Measurements from ENCODE around the gene PCARE. TPM values are rescaled to one million over a fixed set of nuclear protein-coding genes. Genes with fewer than 3 reads are reported as not detected.

Gene PCARE
- total RNA-seq, 4 donors from 2014 or later, result 0.03 to 1.3 (median 0.36) TPM; not detected in 1

DNA sequence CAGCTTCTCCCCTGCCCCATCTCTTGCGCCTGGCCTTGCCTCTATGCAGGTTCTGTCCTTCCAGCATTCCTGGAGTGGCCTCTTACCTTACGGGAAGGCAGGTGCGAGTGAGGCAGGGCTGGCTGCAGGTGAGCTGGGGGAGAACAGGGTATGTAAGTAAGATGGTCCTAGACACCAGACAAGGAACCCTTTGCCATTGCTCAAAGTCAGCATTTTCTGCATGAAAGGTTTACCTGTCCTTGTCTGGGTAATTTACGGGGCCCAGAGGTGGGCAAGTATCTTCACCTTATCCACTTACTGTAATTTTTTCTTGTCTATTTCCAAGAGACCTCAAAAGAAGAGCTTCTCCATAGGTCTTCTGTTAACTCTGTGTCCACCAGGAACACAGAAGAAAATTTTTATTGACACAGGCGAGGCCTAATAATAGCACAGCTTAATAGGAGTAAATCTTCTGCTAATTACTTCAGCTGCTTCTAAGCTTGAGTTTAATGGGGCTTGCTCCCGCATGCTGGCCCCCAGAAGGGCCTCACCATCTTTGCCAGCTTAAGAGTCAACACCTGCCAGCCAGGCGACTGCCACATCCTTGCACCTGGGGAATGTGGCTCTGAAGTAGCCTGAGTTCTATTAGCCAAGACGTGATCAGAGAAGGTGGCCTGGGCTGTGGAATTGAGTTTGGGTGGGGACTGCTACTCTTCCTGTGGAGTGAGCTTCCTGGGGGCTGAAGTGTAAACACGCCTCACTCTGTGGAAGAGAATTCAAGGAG lies 27.1 kb downstream of the PCARE start:
- H3K4me3 ChIP-seq, result no peak overlapping the region
- no peak overlapping the region for H3K27ac ChIP-seq
- intact Hi-C loops (cut with DNase I; ENCODE audit: low total_unique reads), result no loop called here
- H3K27me3 ChIP-seq, result no peaks in the 10 kb centered on the region
- DNase-seq (no peak), ATAC-seq (no peak)
- H3K4me1 ChIP-seq, result no peaks in the 10 kb centered on the region
- in situ Hi-C loops (cut with MboI; ENCODE audit: low sequenced_read_pairs in 4 of 4), result no loop called here
- no peaks in the 10 kb centered on the region for H3K9me3 ChIP-seq
- peaks cover 0 to 5% of the 10 kb centered on the region in 2 donors for H3K36me3 ChIP-seq
- TF ChIP-seq, protein P1, sequence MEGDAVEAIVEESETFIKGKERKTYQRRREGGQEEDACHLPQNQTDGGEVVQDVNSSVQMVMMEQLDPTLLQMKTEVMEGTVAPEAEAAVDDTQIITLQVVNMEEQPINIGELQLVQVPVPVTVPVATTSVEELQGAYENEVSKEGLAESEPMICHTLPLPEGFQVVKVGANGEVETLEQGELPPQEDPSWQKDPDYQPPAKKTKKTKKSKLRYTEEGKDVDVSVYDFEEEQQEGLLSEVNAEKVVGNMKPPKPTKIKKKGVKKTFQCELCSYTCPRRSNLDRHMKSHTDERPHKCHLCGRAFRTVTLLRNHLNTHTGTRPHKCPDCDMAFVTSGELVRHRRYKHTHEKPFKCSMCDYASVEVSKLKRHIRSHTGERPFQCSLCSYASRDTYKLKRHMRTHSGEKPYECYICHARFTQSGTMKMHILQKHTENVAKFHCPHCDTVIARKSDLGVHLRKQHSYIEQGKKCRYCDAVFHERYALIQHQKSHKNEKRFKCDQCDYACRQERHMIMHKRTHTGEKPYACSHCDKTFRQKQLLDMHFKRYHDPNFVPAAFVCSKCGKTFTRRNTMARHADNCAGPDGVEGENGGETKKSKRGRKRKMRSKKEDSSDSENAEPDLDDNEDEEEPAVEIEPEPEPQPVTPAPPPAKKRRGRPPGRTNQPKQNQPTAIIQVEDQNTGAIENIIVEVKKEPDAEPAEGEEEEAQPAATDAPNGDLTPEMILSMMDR (IDR thresholded peaks at IDR 0.05 in 4 of 5, conservative IDR thresholded peaks at IDR 0.05 in 1 of 5), result no peak
- no peak for TF ChIP-seq POLR2A (IDR thresholded peaks at IDR 0.05)

DNA sequence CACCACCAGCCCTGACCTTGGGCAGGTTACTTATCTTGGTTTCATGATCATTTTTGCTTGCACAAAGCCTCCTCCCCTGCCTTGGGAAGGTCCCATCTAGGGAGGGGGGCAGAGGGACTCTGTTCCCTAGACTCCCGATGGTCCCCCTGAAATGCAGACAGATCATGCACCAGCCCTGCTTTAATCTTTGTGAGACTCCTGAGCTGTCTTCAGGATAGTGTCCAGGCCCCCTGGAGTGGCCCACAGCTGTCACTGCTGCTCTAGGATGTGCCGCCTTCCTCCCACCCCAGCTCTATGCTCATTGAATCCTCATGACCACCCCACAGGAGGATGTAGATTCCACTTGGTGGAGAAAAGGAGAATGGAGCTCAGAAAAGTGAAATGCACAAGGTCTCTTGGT lies 28.0 kb downstream of the PCARE start:
- intact Hi-C loops (cut with DNase I; ENCODE audit: low total_unique reads) (no loop called here), in situ Hi-C loops (cut with MboI; ENCODE audit: low sequenced_read_pairs in 4 of 4) (no loop called here)
- TF ChIP-seq, protein P1 (IDR thresholded peaks at IDR 0.05 in 4 of 5, conservative IDR thresholded peaks at IDR 0.05 in 1 of 5), result no peak
- TF ChIP-seq POLR2A (IDR thresholded peaks at IDR 0.05), result no peak
- Histone ChIP-seq H3K27me3 (no peaks in the 10 kb centered on the region), H3K36me3 (peaks cover 0 to 5% of the 10 kb centered on the region in 2 donors), H3K4me1 (no peaks in the 10 kb centered on the region), H3K4me3 (no peak overlapping the region), H3K9me3 (no peaks in the 10 kb centered on the region), H3K27ac (no peak overlapping the region)
- DNase-seq (no peak), ATAC-seq (no peak)

DNA sequence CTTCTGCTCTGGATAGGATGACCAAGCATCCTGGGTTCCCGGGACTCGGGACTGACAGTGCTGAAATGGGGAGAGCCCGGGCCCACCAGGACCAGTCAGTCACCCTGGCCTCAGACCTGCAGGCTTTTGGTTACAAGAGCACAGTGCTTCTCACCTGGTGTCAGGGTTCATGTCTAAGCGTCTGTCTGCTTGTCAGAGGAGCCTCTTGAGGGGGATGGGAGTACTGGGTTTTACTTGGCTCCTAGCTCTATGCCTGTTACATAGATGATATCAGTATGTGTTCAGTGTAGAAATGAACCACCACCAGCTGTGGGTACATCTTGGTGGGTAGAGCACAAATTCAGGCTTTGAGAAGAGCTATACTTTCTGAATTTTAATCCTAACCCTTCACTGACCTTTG lies 29.9 kb downstream of the PCARE start:
- in situ Hi-C loops (cut with MboI; ENCODE audit: low sequenced_read_pairs in 4 of 4) (no loop called here), intact Hi-C loops (cut with DNase I; ENCODE audit: low total_unique reads) (no loop called here)
- TF ChIP-seq, protein P1 (IDR thresholded peaks at IDR 0.05 in 4 of 5, conservative IDR thresholded peaks at IDR 0.05 in 1 of 5), result no peak
- TF ChIP-seq POLR2A (IDR thresholded peaks at IDR 0.05), result no peak
- Histone ChIP-seq H3K27ac (no peak overlapping the region), H3K27me3 (no peaks in the 10 kb centered on the region), H3K4me3 (no peak overlapping the region), H3K9me3 (no peaks in the 10 kb centered on the region), H3K36me3 (peaks cover 0 to 5% of the 10 kb centered on the region in 2 donors), H3K4me1 (no peaks in the 10 kb centered on the region)
- no peak for DNase-seq
- ATAC-seq, result no peak

DNA sequence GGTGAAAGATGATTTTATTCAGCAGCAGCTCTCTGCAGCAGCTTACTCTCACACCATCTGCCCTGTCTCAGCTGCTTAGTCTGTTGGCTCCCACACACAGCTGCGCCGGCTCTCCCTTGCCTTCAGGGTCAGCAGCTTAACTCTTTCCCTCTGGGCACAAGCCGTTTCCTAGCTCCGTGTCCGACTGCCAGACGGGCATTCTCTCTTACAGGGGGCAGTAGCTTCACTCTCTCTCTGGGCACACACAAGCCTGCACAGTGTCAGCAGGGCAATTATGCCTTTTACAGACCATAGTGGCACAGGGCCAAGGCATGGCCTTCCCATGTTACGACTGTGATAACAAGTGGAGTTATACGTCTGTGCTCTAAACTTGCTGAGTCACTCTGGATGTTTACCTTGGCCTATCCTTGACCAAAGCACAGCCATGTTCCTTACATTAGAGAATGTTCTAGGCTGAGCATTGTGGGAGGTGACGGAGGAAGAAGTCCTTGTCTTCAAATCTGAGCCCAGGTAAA lies 31.7 kb downstream of the PCARE start:
- intact Hi-C loops (cut with DNase I; ENCODE audit: low total_unique reads) (no loop called here), in situ Hi-C loops (cut with MboI; ENCODE audit: low sequenced_read_pairs in 4 of 4) (no loop called here)
- Histone ChIP-seq H3K9me3 (no peaks in the 10 kb centered on the region), H3K4me3 (no peak overlapping the region), H3K27ac (no peak overlapping the region), H3K4me1 (no peaks in the 10 kb centered on the region), H3K27me3 (no peaks in the 10 kb centered on the region), H3K36me3 (peaks cover 0 to 6% of the 10 kb centered on the region in 2 donors)
- TF ChIP-seq, protein P1 (IDR thresholded peaks at IDR 0.05 in 4 of 5, conservative IDR thresholded peaks at IDR 0.05 in 1 of 5), result no peak
- ATAC-seq (no peak), DNase-seq (no peak)

All from gastrocnemius medialis (tissue), 4 donors.